ENCODE data around the gene RAB28. TPM values are rescaled to one million over a fixed set of nuclear protein-coding genes. Genes with fewer than 3 reads are reported as not detected.

Gene RAB28
- total RNA-seq, 4 donors from 2014 or later, result 7.2 to 14.9 (median 13.1) TPM

DNA sequence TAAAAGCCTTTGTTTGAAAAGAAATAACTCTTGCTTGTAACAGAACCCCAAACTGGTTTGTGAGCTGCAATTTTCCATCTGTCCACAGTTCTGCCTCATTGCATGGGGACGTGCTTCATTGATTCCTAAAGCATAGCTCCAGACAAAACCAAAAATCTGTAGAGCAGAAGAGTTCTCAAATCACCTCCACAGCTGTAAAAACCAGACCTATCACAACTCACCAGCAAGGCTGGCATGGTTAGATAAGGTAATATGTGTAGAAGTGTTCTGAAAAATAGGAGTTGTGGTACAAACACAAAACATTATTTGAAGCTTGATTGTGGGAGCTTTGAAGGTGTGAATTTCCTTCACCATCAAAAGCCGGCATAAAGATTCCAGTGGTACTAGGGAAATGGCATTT is 12.5 kb upstream of the RAB28 start:
- DNase-seq (ENCODE audit: low spot score in 2 of 2), result no peak
- 50 to 65% methylated on average over 2 of the region's 2 CpGs for WGBS, 2 donors
- TF ChIP-seq POLR2A (IDR thresholded peaks at IDR 0.05) (no peak), CTCF (IDR thresholded peaks at IDR 0.05) (no peak)

DNA sequence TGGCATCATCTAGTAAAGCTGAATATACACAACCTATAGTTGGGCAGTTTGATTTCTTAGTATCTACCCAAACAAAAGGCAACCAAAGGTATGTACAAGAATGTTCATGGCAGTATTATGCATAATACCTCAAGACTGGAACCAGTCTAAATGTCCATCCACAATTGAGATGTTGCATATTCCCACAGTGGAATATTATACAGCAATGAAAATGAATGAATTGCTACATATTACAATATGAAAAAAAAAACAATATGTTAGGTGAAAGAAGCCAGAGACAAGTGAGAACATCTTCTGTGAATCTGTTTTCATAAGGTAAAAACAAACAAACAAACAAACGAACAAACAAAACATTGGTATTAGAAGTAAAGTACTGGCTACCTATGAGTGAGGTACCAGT is 11.6 kb upstream of the RAB28 start:
- DNase-seq (ENCODE audit: low spot score in 2 of 2), result no peak
- no peak for TF ChIP-seq POLR2A (IDR thresholded peaks at IDR 0.05)
- TF ChIP-seq CTCF (IDR thresholded peaks at IDR 0.05), result no peak
- H3K4me3 ChIP-seq (ENCODE audit: low read depth, poor library complexity, severe bottlenecking), result no peak overlapping the region
- WGBS, 2 donors, result 92% methylated on average over 1 of the region's 1 CpG
- intact Hi-C loops (cut with DNase I; ENCODE audit: low total_unique reads), result no loop called here

More for the DNA sequence above, 12.5 kb upstream of the RAB28 start:
- no peak overlapping the region for H3K4me3 ChIP-seq (ENCODE audit: low read depth, poor library complexity, severe bottlenecking)
- intact Hi-C loops (cut with DNase I; ENCODE audit: low total_unique reads), result no loop called here

DNA sequence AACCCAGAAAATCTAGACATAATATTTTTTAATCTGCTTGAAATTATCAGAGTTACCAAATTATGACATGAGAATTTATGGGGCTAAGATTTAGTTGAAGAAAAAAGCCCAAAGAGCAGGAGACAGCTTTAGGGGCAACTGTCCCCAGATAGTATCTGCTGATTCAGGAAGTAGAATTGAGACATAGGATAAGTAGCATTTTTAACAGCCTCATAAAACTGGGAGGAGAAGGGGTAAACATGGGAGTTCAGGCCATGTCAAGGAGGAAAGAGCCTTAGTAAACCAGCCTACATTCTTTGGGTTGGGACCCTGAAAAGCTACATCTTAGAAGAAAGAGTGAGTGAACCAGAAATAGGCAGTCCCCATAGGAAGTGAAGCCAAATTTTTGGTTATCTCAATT is 9.7 kb upstream of the RAB28 start:
- no peak for DNase-seq (ENCODE audit: low spot score in 2 of 2)
- H3K4me3 ChIP-seq (ENCODE audit: low read depth, poor library complexity, severe bottlenecking), result no peak overlapping the region
- intact Hi-C loops (cut with DNase I; ENCODE audit: low total_unique reads), result no loop called here
- TF ChIP-seq CTCF (IDR thresholded peaks at IDR 0.05) (no peak), POLR2A (IDR thresholded peaks at IDR 0.05) (no peak)

GRCh38 chr4:13492747-13493146 is 8.6 kb upstream of the RAB28 start:
- no peak for DNase-seq (ENCODE audit: low spot score in 2 of 2)
- no peak overlapping the region for H3K4me3 ChIP-seq (ENCODE audit: low read depth, poor library complexity, severe bottlenecking)
- WGBS, 2 donors, result 83 to 85% methylated on average over 3 of the region's 3 CpGs
- TF ChIP-seq POLR2A (IDR thresholded peaks at IDR 0.05) (no peak), CTCF (IDR thresholded peaks at IDR 0.05) (no peak)
- intact Hi-C loops (cut with DNase I; ENCODE audit: low total_unique reads), result no loop called here

DNA sequence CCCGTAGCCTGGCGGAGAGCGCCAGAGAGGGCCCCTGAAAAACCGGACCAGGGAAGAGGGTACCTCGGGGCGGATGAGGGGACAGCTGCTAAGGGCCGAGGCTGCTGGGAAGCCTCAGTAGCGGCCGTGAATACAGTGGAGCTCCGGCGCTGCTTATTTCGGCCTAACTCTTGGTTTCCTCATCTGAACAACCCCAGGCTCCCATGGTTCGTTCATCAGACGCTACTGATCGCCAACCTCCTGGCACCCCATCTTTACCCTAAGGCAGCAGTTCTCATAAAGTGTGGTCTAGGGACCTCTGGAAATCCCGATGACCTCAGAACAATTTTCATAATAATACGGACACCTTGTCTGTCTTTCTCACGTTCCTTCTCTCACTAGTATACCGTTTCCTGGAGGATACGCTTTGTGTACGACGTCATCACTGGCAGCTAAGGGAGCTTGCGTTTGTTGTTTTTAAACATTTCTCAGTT is 645 bp upstream of the RAB28 start:
- DNase-seq (ENCODE audit: low spot score in 2 of 2), result no peak
- 1 to 2% methylated on average over 22 to 23 of the region's 23 CpGs for WGBS, 2 donors
- peak overlapping the region; percentile 83 for H3K4me3 ChIP-seq (ENCODE audit: low read depth, poor library complexity, severe bottlenecking)
- intact Hi-C loops (cut with DNase I; ENCODE audit: low total_unique reads), result no loop called here
- no peak for TF ChIP-seq POLR2A (IDR thresholded peaks at IDR 0.05)
- no peak for TF ChIP-seq CTCF (IDR thresholded peaks at IDR 0.05)

GRCh38 chr4:13483768-13484121 is 395 bp downstream of the RAB28 start:
- TF ChIP-seq POLR2A (IDR thresholded peaks at IDR 0.05) (no peak), CTCF (IDR thresholded peaks at IDR 0.05) (no peak)
- peak; percentile 24 to 88 for DNase-seq (ENCODE audit: low spot score in 2 of 2)
- peak overlapping the region; percentile 83 for H3K4me3 ChIP-seq (ENCODE audit: low read depth, poor library complexity, severe bottlenecking)
- WGBS, 2 donors, result 0 to 1% methylated on average over 15 to 30 of the region's 30 CpGs
- intact Hi-C loops (cut with DNase I; ENCODE audit: low total_unique reads), result no loop called here

Data from lower leg skin (tissue), 4 donors.